Fibroblast of skin of left biceps (primary cell): ENCODE data around the gene ZIC2.

Source experiments
- DNase-seq, 2 experiments: peaks; one replicate each; pipeline ENCODE4 v3.0.0-alpha.2; 2013; ENCODE audit warnings: low read depth in 2 of 2

ZIC2 gene

GRCh38 chr13:99974296-99974938 is 7.2 kb upstream of the ZIC2 start:
- DNase-seq: no peak

- DNase-seq: no peak
Measured at GRCh38 chr13:99974939-99975561, 6.5 kb upstream of the ZIC2 start.

GRCh38 chr13:99975626-99976025 is 6.0 kb upstream of the ZIC2 start:
- DNase-seq: no peak

GRCh38 chr13:99976575-99976974 is 5.0 kb upstream of the ZIC2 start:
- no peak for DNase-seq

GRCh38 chr13:99977334-99977911 is 4.2 kb upstream of the ZIC2 start:
- no peak for DNase-seq

- DNase-seq: no peak
Measured at GRCh38 chr13:99977912-99978798, 3.4 kb upstream of the ZIC2 start.

GRCh38 chr13:99978799-99979452 is 2.7 kb upstream of the ZIC2 start:
- DNase-seq: no peak

GRCh38 chr13:99979453-99980200 is 2.0 kb upstream of the ZIC2 start:
- no peak for DNase-seq

- peak in 1 of 2 experiments; percentile 10 for DNase-seq
Measured at GRCh38 chr13:99980201-99980823, 1.3 kb upstream of the ZIC2 start.

GRCh38 chr13:99980824-99981734 is 505 bp upstream of the ZIC2 start:
- DNase-seq: no peak

GRCh38 chr13:99982036-99982730 is 599 bp downstream of the ZIC2 start:
- DNase-seq: no peak

GRCh38 chr13:99982731-99983498 is 1.3 kb downstream of the ZIC2 start:
- DNase-seq: no peak

GRCh38 chr13:99983499-99984401 is 2.2 kb downstream of the ZIC2 start:
- no peak for DNase-seq

- DNase-seq: no peak
Measured at GRCh38 chr13:99984461-99985240, 3.1 kb downstream of the ZIC2 start.

- DNase-seq: no peak
Measured at GRCh38 chr13:99985241-99985874, 3.8 kb downstream of the ZIC2 start.
